Neural cell (in vitro differentiated cells): Measurements from ENCODE around the gene SLC4A4. TPM values are rescaled to one million over a fixed set of nuclear protein-coding genes. Genes with fewer than 3 reads are reported as not detected.

ENCODE experiments used
- H2AFZ ChIP-seq: fragments of 200-600, 300-800 bp; sonication (generic), shearing (Covaris generic); 2 replicates; pipeline ENCODE4 v1.6.0; 2014; ENCODE audit warnings: low read depth, mild to moderate bottlenecking, antibody characterized with exemption, low read length, moderate library complexity
- H3F3A ChIP-seq: fragments of 200-600 bp; shearing (Covaris generic); 2 replicates; pipeline ENCODE4 v1.6.1; 2016; ENCODE audit warnings: mild to moderate bottlenecking, moderate library complexity, mixed read lengths, antibody characterized with exemption, low read length; ENCODE audit not compliant: insufficient read depth, poor library complexity, severe bottlenecking
- H3K27ac ChIP-seq: fragments of 200-600, 300-800 bp; sonication (generic), shearing (Covaris generic); 2 replicates; pipeline ENCODE4 v1.5.1; 2014; ENCODE audit warnings: mild to moderate bottlenecking, low read length, moderate library complexity
- H3K27me3 ChIP-seq: fragments of 300-800, 200-600 bp; sonication (generic), shearing (Covaris generic); 2 replicates; pipeline ENCODE4 v1.6.0; 2014; ENCODE audit warnings: mild to moderate bottlenecking, low read depth, low read length, moderate library complexity; ENCODE audit not compliant: insufficient read depth
- H3K36me3 ChIP-seq: fragments of 300-800, 200-600 bp; sonication (generic), shearing (Covaris generic); 2 replicates; pipeline ENCODE4 v1.5.1; 2014; ENCODE audit warnings: mild to moderate bottlenecking, antibody characterized with exemption, low read length, moderate library complexity; ENCODE audit not compliant: insufficient read depth
- H3K4me2 ChIP-seq: fragments of 300-800, 200-600 bp; sonication (generic), shearing (Covaris generic); 2 replicates; pipeline ENCODE4 v1.6.0; 2014; ENCODE audit warnings: mild to moderate bottlenecking, low read length
- H3K4me3 ChIP-seq: fragments of 300-800, 200-600 bp; sonication (generic), shearing (Covaris generic); 2 replicates; pipeline ENCODE4 v1.5.1; 2014; ENCODE audit warnings: mild to moderate bottlenecking, low read length, moderate library complexity
- H3K79me2 ChIP-seq: fragments of 200-600 bp; shearing (Covaris generic); replicated peaks from 2 replicates; pipeline ENCODE4 v1.6.0; 2014; ENCODE audit warnings: mild to moderate bottlenecking, low read length, moderate library complexity; ENCODE audit not compliant: insufficient read depth
- H3K9ac ChIP-seq: fragments of 300-800, 200-600 bp; sonication (generic), shearing (Covaris generic); 2 replicates; pipeline ENCODE4 v1.6.1; 2016; ENCODE audit warnings: mild to moderate bottlenecking, low read length, mixed read lengths
- H3K9me2 ChIP-seq: fragments of 200-600 bp; shearing (Covaris generic); 2 replicates; pipeline ENCODE4 v1.6.1; 2016; ENCODE audit warnings: mild to moderate bottlenecking, low read length, mixed read lengths; ENCODE audit not compliant: insufficient read depth
- H3K9me3 ChIP-seq: fragments of 200-600, 300-800 bp; sonication (generic), shearing (Covaris generic); 2 replicates; pipeline ENCODE4 v1.6.1; 2016; ENCODE audit warnings: mild to moderate bottlenecking, mixed run types, low read length, moderate library complexity, mixed read lengths
- H4K20me1 ChIP-seq: fragments of 200-600 bp; shearing (Covaris generic); 2 replicates; pipeline ENCODE4 v1.6.1; 2016; ENCODE audit warnings: mild to moderate bottlenecking, mixed run types; ENCODE audit not compliant: insufficient read depth
- EP300 ChIP-seq: fragments of 450-650 bp; conservative IDR thresholded peaks from 2 replicates; pipeline ENCODE4 v1.6.1; 2014; ENCODE audit warnings: antibody characterized with exemption, mild to moderate bottlenecking, moderate library complexity; ENCODE audit not compliant: poor library complexity, severe bottlenecking
- EZH2 ChIP-seq: fragments of 200-600, 300-800 bp; shearing (Covaris generic), sonication (generic); IDR thresholded peaks from 2 replicates; pipeline ENCODE4 v1.6.1; 2014; ENCODE audit warnings: antibody characterized with exemption, low read length, borderline replicate concordance, mild to moderate bottlenecking; ENCODE audit not compliant: insufficient read depth, poor library complexity, severe bottlenecking
- MXI1 ChIP-seq: fragments of 450-650 bp; conservative IDR thresholded peaks from 2 replicates; pipeline ENCODE4 v1.6.1; 2014; ENCODE audit warnings: antibody characterized with exemption, mild to moderate bottlenecking; ENCODE audit not compliant: poor library complexity, severe bottlenecking
- REST ChIP-seq: IDR thresholded peaks from 2 replicates; pipeline ENCODE4 v1.6.1; 2012; ENCODE audit warnings: borderline replicate concordance
- SMC3 ChIP-seq: fragments of 450-650 bp; conservative IDR thresholded peaks from 2 replicates; pipeline ENCODE4 v1.6.1; 2014; ENCODE audit warnings: antibody characterized with exemption, mild to moderate bottlenecking, moderate library complexity; ENCODE audit not compliant: poor library complexity
- TAF1 ChIP-seq: IDR thresholded peaks from 2 replicates; pipeline ENCODE4 v1.6.1; 2012; ENCODE audit warnings: low read depth
- polyA plus RNA-seq: library from polyadenylated mRNA; depleted of rRNA; stranded (reverse); fragments of >200 nt; gene quantifications from 2 replicates; pipeline ENCODE4 v1.2.3, GENCODE V29; 2014

Gene SLC4A4
- polyA plus RNA-seq, 1 donor from 2014 or later = 9.2 TPM

- Histone ChIP-seq H4K20me1 (no peaks in the 10 kb centered on the region), H3K9me3 (no peaks in the 10 kb centered on the region), H3K9ac (no peak overlapping the region), H3K4me2 (no peak overlapping the region), H3K27me3 (no peaks in the 10 kb centered on the region), H3K9me2 (no peaks in the 10 kb centered on the region), H3K79me2 (no peaks in the 10 kb centered on the region), H2AFZ (no peak overlapping the region), H3K27ac (no peak overlapping the region), H3K4me3 (no peak overlapping the region), H3K36me3 (no peaks in the 10 kb centered on the region), H3F3A (no peaks in the 10 kb centered on the region)
- no peak for TF ChIP-seq SMC3
- no peak for TF ChIP-seq EZH2
- TF ChIP-seq EP300 = no peak
Observed at GRCh38 chr4:71355045-71355444, 16.2 kb downstream of the SLC4A4 start.

DNA sequence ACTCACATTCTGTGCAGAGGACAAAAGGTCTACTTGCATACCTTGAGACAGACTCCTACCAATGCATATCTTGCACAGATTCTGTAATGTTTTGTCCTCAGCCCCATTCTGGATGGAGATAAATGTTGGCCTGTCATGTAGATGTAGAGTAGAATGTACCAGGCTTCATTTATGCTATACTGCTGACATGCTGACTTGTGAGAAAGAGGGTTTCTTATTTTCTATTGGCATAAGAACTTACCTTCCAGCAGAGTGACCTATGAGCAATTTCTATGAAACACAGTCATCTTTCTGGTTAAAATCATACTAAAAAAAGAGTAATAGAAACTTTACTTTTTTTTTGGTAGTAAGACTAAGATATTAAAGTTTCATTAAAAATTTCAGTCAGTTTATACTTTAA lies 17.2 kb downstream of the SLC4A4 start:
- H3K9ac ChIP-seq = no peak overlapping the region
- no peak for TF ChIP-seq TAF1
- H3K4me2 ChIP-seq = no peak overlapping the region
- H3K4me3 ChIP-seq = no peak overlapping the region
- no peaks in the 10 kb centered on the region for H3K27me3 ChIP-seq
- no peaks in the 10 kb centered on the region for H3K36me3 ChIP-seq
- H2AFZ ChIP-seq = no peak overlapping the region
- no peaks in the 10 kb centered on the region for H3K79me2 ChIP-seq
- no peaks in the 10 kb centered on the region for H4K20me1 ChIP-seq
- no peaks in the 10 kb centered on the region for H3K9me3 ChIP-seq
- no peaks in the 10 kb centered on the region for H3K9me2 ChIP-seq
- no peak overlapping the region for H3K27ac ChIP-seq
- H3F3A ChIP-seq = no peaks in the 10 kb centered on the region

GRCh38 chr4:71356924-71357663 lies 18.3 kb downstream of the SLC4A4 start:
- Histone ChIP-seq H2AFZ (no peak overlapping the region), H3K4me2 (no peak overlapping the region), H3K36me3 (no peaks in the 10 kb centered on the region), H3K27ac (no peak overlapping the region), H4K20me1 (no peaks in the 10 kb centered on the region), H3K9me3 (no peaks in the 10 kb centered on the region), H3F3A (no peaks in the 10 kb centered on the region), H3K9me2 (no peaks in the 10 kb centered on the region), H3K79me2 (no peaks in the 10 kb centered on the region), H3K9ac (no peak overlapping the region), H3K27me3 (no peaks in the 10 kb centered on the region), H3K4me3 (no peak overlapping the region)
- TF ChIP-seq REST = no peak
- TF ChIP-seq EZH2 = no peak
- TF ChIP-seq SMC3 = no peak
- no peak for TF ChIP-seq TAF1
- TF ChIP-seq MXI1 = no peak
